Common myeloid progenitor, CD34-positive (primary cell): ENCODE measurements around the gene ELMO3.

Source experiments
- CTCF ChIA-PET: fragments of 350-600 bp; sonication (Branson Sonifier 250); formaldehyde crosslinking; loops from one replicate; lab custom pipeline; 2021; ENCODE audit warnings: antibody characterized with exemption; lab: Charles Lee
- POLR2A ChIA-PET: fragments of 350-600 bp; sonication (Branson Sonifier 250); formaldehyde crosslinking; loops from one replicate; lab custom pipeline; 2021; ENCODE audit warnings: antibody characterized with exemption; lab: Charles Lee
- DNase-seq, 3 donors: peaks; one replicate each; pipeline versions ENCODE4 v3.0.0 to v3.0.0-alpha.2; 2013
- H3K27ac ChIP-seq, 2 experiments: 1 replicate in 1 of 2; 2 replicates in 1 of 2; pipeline ENCODE4 v1.7.0; 2013; ENCODE audit warnings: inconsistent platforms in 2 of 2, low read length in 2 of 2, mild to moderate bottlenecking in 2 of 2, low read depth in 1 of 2, moderate library complexity in 1 of 2; ENCODE audit not compliant: severe bottlenecking in 2 of 2, insufficient read depth in 1 of 2, poor library complexity in 1 of 2
- H3K27me3 ChIP-seq, 5 experiments: replicated peaks in 2 of 5; 1 replicate in 3 of 5; 2 replicates in 2 of 5; pipeline versions ENCODE4 v1.6.1 to v1.7.0; 2013; ENCODE audit warnings: low read length in 4 of 5, mild to moderate bottlenecking in 2 of 5, moderate library complexity in 2 of 5, inconsistent platforms in 1 of 5; ENCODE audit not compliant: insufficient read depth in 5 of 5, control insufficient read depth in 4 of 5
- H3K36me3 ChIP-seq, 4 experiments: 1 replicate in 2 of 4; 2 replicates in 2 of 4; pipeline versions ENCODE4 v1.6.1 to v1.7.0; 2013; ENCODE audit warnings: low read length in 3 of 4, control low read depth in 1 of 4, mild to moderate bottlenecking in 1 of 4; ENCODE audit not compliant: control insufficient read depth in 4 of 4, insufficient read depth in 4 of 4
- H3K4me1 ChIP-seq, 4 experiments: 1 replicate in 3 of 4; 2 replicates in 1 of 4; pipeline versions ENCODE4 v1.6.1 to v1.7.1; 2013; ENCODE audit warnings: low read length in 3 of 4, mild to moderate bottlenecking in 3 of 4, control low read depth in 1 of 4, inconsistent platforms in 1 of 4, moderate library complexity in 1 of 4; ENCODE audit not compliant: control insufficient read depth in 4 of 4, insufficient read depth in 4 of 4; ENCODE audit errors: control extremely low read depth in 1 of 4
- H3K4me3 ChIP-seq, 7 experiments: 1 replicate in 4 of 7; 2 replicates in 3 of 7; pipeline versions ENCODE4 v1.5.1 to v1.7.0; 2013; ENCODE audit warnings: mild to moderate bottlenecking in 7 of 7, low read length in 6 of 7, moderate library complexity in 6 of 7, inconsistent platforms in 2 of 7, low read depth in 2 of 7, control low read depth in 1 of 7; ENCODE audit not compliant: insufficient read depth in 4 of 7, control insufficient read depth in 1 of 7; ENCODE audit errors: extremely low read depth in 1 of 7
- H3K9me3 ChIP-seq, 5 experiments: 1 replicate in 4 of 5; 2 replicates in 1 of 5; pipeline versions ENCODE4 v1.6.1 to v1.7.1; 2013; ENCODE audit warnings: low read length in 4 of 5, mild to moderate bottlenecking in 2 of 5, inconsistent platforms in 1 of 5, low read depth in 1 of 5, moderate library complexity in 1 of 5; ENCODE audit not compliant: control insufficient read depth in 4 of 5, insufficient read depth in 2 of 5; ENCODE audit errors: control extremely low read depth in 1 of 5
- WGBS: methylation state at CpG from one replicate; pipeline ENCODE4 v1.1.5; 2013; ENCODE audit not compliant: insufficient coverage; 5-methylcytosine and 5-hydroxymethylcytosine counted together

ELMO3 gene

DNA sequence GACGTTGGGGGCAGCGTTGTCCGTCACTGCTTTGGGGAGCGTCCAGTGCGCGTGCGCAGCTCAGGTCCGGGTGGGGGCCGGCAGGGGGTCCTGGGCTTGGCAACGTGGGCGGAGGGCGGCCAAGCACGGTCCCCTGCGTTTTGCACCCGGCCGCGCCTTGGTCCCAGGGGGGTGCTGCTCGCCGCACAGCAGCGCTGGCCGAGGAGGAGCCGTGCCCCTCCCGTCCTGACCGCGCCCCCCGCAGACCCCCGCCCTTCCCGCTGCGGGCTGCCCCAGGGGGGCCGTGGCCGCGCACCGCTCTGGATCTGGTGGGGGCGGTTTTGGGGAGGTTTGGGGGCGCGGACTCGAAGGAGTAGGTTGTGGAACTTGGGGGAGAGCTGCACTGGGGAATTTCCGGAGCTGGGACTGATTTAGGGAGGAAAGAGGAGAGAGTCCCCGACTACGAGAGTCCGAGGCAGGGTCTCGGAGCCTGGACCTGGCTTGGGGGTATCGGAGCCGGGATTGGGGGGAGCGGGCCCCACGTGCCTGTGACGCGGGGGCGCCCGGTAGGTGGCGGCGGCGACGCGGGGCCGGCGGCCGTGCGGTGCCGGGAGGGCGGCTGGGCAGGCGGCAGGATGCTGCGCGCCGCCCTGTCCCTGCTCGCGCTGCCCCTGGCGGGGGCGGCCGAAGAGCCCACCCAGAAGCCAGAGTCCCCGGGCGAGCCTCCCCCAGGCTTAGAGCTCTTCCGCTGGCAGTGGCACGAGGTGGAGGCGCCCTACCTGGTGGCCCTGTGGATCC is 49.7 kb downstream of the ELMO3 start, which contains the start of gene SLC9A5:
Gene SLC9A5 (plus strand): TSS at position 579 of the 777 bp plus-strand sequence. CDS start 36 bp downstream, at position 615.
- H3K4me1 ChIP-seq: peaks cover 9 to 53% (median 51%) of the 10 kb centered on the region in 4 experiments
- H3K27ac ChIP-seq: no peak within 1 kb of the TSS
- no peaks in the 10 kb centered on the region for H3K9me3 ChIP-seq
- 0% methylated on average over 60 of the region's 75 CpGs for WGBS
- peaks cover 0 to 23% (median 13%) of the 10 kb centered on the region in 5 experiments for H3K27me3 ChIP-seq
- no peaks in the 10 kb centered on the region for H3K36me3 ChIP-seq
- ChIA-PET POLR2A (interaction anchor here (0.6 kb wide), 1 partner anchor 16 kb away, joined by 3 read pairs; no protein-coding TSS in a partner anchor), CTCF (interaction anchor here (0.7 to 6.1 kb wide), 7 partner anchors 10 to 47 kb away, joined by 3 to 108 read pairs (median 7); partner anchors contain the start of gene TMEM208)
- peak in 1 of 3 donors; percentile 42 for DNase-seq
- H3K4me3 ChIP-seq: peak within 1 kb of the TSS; percentile 27 to 94 (median 87)

GRCh38 chr16:67249178-67250044 is 50.5 kb downstream of the ELMO3 start:
- H3K36me3 ChIP-seq: no peaks in the 10 kb centered on the region
- peak overlapping the region in 6 of 7 experiments; percentile 27 to 94 (median 72) for H3K4me3 ChIP-seq
- no peaks in the 10 kb centered on the region for H3K9me3 ChIP-seq
- WGBS: 31% methylated on average over 18 of the region's 22 CpGs
- no peak for DNase-seq
- ChIA-PET CTCF (interaction anchor here (1.7 to 6.1 kb wide), 5 partner anchors 9 to 18 kb away, joined by 7 to 108 read pairs (median 9); partner anchors contain the start of gene TMEM208), POLR2A (interaction anchor here (0.5 kb wide), 1 partner anchor 67 kb away, joined by 4 read pairs; no protein-coding TSS in a partner anchor)
- H3K27ac ChIP-seq: no peak overlapping the region
- peaks cover 0 to 23% (median 13%) of the 10 kb centered on the region in 5 experiments for H3K27me3 ChIP-seq
- H3K4me1 ChIP-seq: peaks cover 4 to 45% (median 43%) of the 10 kb centered on the region in 4 experiments

- DNase-seq: no peak
- Histone ChIP-seq H3K9me3 (no peaks in the 10 kb centered on the region), H3K27me3 (peaks cover 0 to 23% (median 13%) of the 10 kb centered on the region in 5 experiments), H3K27ac (no peak overlapping the region), H3K36me3 (no peaks in the 10 kb centered on the region), H3K4me3 (no peak overlapping the region), H3K4me1 (peaks cover 4 to 39% (median 37%) of the 10 kb centered on the region in 4 experiments)
- 100% methylated on average over 3 of the region's 4 CpGs for WGBS
- ChIA-PET POLR2A (interaction anchor here (0.5 kb wide), 1 partner anchor 68 kb away, joined by 4 read pairs; no protein-coding TSS in a partner anchor), CTCF (interaction anchor here (0.9 to 2.6 kb wide), 4 partner anchors 9 to 26 kb away, joined by 3 to 15 read pairs (median 8); no protein-coding TSS in a partner anchor)
Measured at GRCh38 chr16:67250045-67250327, 51.1 kb downstream of the ELMO3 start.

- CTCF ChIA-PET: interaction anchor here (2.2 kb wide), 1 partner anchor 8 kb away, joined by 8 read pairs; no protein-coding TSS in a partner anchor
- POLR2A ChIA-PET: no interaction called here
Measured at GRCh38 chr16:67252609-67253497, 53.9 kb downstream of the ELMO3 start.

More at GRCh38 chr16:67252609-67253497, 53.9 kb downstream of the ELMO3 start:
- peaks cover 0 to 23% (median 13%) of the 10 kb centered on the region in 5 experiments for H3K27me3 ChIP-seq
- peaks cover 2 to 19% (median 16%) of the 10 kb centered on the region in 4 experiments for H3K4me1 ChIP-seq
- 95% methylated on average over 4 of the region's 4 CpGs for WGBS
- no peak overlapping the region for H3K27ac ChIP-seq
- H3K36me3 ChIP-seq: no peaks in the 10 kb centered on the region
- no peaks in the 10 kb centered on the region for H3K9me3 ChIP-seq
- H3K4me3 ChIP-seq: no peak overlapping the region
- no peak for DNase-seq
